ENCODE results near the gene MECR.

MECR gene

DNA sequence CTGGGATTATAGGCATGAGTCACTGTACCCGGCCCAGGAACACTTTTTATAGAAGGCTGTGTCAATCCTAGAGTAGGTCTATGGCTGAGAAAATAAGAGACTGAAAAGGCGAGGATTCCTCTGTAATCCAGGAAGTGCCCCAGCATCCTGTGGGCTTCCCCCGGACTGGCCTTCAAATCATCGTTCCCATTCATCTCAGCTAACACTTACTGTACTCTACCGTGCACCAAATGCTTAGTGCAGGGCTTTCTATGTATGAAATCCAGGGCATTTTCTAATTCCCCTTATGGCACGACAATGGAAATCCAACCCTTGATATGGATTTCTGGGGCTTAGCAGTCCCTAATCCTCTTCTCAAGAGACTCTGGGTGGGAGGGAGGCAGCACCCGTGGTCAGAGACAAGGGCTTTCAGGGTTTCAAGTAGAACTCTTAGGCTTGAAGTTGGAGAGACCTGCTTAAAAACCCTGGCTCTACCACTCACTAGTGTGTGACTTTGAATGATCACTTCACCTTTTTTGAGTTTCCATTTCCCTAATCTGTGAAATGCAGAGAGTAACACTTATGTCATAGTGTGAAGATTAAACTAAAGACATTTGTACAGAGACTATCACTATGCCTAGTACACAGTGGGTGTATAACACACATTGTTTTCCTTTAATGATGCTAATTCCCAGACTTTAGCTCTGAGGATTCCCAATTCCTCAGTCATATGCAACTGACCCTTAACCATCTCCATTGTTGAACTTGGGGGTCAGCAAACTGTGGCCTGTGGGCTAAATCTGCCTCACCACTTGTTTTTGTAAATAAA is 20.3 kb downstream of the MECR start:
- TF ChIP-seq, protein P1, sequence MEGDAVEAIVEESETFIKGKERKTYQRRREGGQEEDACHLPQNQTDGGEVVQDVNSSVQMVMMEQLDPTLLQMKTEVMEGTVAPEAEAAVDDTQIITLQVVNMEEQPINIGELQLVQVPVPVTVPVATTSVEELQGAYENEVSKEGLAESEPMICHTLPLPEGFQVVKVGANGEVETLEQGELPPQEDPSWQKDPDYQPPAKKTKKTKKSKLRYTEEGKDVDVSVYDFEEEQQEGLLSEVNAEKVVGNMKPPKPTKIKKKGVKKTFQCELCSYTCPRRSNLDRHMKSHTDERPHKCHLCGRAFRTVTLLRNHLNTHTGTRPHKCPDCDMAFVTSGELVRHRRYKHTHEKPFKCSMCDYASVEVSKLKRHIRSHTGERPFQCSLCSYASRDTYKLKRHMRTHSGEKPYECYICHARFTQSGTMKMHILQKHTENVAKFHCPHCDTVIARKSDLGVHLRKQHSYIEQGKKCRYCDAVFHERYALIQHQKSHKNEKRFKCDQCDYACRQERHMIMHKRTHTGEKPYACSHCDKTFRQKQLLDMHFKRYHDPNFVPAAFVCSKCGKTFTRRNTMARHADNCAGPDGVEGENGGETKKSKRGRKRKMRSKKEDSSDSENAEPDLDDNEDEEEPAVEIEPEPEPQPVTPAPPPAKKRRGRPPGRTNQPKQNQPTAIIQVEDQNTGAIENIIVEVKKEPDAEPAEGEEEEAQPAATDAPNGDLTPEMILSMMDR (IDR thresholded peaks at IDR 0.05; ENCODE audit: poor library complexity, severe bottlenecking), result no peak
- ATAC-seq (ENCODE audit: low read depth) (no peak), DNase-seq (ENCODE audit: low spot score) (no peak)
- no peak overlapping the region for H3K27ac ChIP-seq (ENCODE audit: poor library complexity, severe bottlenecking)
- no peak overlapping the region for H3K4me3 ChIP-seq (ENCODE audit: severe bottlenecking)
- H3K27me3 ChIP-seq (ENCODE audit: insufficient read depth, poor library complexity, severe bottlenecking), result no peaks in the 10 kb centered on the region
- H3K36me3 ChIP-seq (ENCODE audit: low read depth), result peaks cover 41% of the 10 kb centered on the region
- H3K9me3 ChIP-seq (ENCODE audit: severe bottlenecking), result no peaks in the 10 kb centered on the region
- no peaks in the 10 kb centered on the region for H3K4me1 ChIP-seq (ENCODE audit: insufficient read depth, poor library complexity, severe bottlenecking)

DNA sequence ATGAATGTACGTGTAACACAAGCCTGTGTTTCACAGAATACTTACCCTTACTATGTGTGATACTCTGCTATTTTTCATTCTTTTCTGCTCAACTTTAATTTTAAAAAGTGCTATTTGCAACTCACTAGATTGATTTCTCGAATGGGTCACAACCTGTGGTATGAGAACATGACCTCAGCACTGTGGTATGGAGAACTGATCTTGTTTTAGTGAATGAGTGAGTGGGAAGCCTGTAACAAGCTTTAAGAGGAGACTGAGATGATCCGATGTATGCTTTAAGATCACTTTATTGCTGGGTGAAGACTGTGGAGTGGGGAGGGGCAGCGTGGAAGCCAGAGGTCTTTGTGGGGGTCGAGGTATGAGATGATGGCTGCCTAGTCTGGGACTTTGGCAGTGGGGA is 21.6 kb downstream of the MECR start:
- H3K4me1 ChIP-seq (ENCODE audit: insufficient read depth, poor library complexity, severe bottlenecking), result no peaks in the 10 kb centered on the region
- TF ChIP-seq, protein P1 (IDR thresholded peaks at IDR 0.05; ENCODE audit: poor library complexity, severe bottlenecking), result no peak
- no peak overlapping the region for H3K4me3 ChIP-seq (ENCODE audit: severe bottlenecking)
- ATAC-seq (ENCODE audit: low read depth), result no peak
- DNase-seq (ENCODE audit: low spot score), result no peak
- no peak overlapping the region for H3K27ac ChIP-seq (ENCODE audit: poor library complexity, severe bottlenecking)
- peaks cover 31% of the 10 kb centered on the region for H3K36me3 ChIP-seq (ENCODE audit: low read depth)
- H3K9me3 ChIP-seq (ENCODE audit: severe bottlenecking), result no peaks in the 10 kb centered on the region
- H3K27me3 ChIP-seq (ENCODE audit: insufficient read depth, poor library complexity, severe bottlenecking), result no peaks in the 10 kb centered on the region

DNA sequence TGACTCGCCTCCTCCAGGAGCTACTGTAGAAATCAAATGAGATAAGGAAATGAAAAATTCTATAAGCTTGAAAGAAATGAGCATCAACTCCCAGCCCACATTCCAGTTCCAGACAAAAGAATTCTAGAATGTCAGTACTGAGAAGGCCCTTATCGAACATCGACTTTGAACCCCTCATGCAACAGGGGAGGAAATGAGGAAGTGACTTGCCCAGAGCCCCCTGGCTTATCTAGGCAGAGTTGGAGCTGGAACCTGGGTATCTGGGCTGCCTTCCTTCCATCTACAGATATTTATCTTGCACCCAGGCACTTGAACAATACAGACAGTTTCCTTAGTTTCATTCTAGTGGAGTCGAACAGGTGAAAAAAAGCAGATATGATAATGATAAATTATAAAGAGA is 22.3 kb downstream of the MECR start:
- TF ChIP-seq, protein P1 (IDR thresholded peaks at IDR 0.05; ENCODE audit: poor library complexity, severe bottlenecking), result no peak
- no peak for ATAC-seq (ENCODE audit: low read depth)
- peaks cover 28% of the 10 kb centered on the region for H3K36me3 ChIP-seq (ENCODE audit: low read depth)

DNA sequence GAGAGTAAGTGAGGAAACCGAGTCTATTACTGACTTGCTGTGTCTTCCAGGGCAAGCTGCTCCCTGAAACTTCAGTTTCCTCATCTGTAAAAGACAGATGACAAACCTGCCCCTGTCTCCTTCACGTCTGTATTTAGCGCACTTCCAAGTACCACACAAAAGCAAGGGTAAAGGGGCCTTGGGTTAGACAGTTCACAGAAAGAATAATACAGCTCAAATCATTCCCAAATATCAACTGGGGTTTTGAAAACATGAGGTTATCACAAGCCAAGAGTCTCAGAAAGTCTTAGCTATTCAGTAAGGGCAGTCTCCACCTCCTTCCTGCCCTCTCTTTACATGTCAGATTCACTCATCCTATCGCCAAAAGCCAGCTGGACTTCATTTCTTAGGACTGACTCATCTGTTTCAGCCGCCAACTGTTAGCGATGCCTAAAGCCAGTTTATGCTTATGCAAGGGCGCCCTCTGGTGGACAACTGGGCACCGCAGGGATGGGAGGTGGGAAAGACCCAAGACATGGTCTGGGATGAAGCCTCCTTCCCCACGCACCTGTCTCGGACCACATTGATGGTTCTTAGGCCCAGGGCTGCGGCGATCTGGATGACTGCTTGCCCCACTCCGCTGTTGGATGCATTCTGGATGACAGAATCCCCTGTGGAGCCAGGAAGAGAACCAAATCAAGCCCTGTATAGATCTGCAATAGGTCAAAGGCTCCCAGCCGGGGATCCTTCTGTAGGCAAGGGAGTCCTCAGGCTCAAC is 28.0 kb downstream of the MECR start:
- TF ChIP-seq, protein P1 (IDR thresholded peaks at IDR 0.05; ENCODE audit: poor library complexity, severe bottlenecking), result peak; percentile 93
- Histone ChIP-seq H3K36me3 (ENCODE audit: low read depth) (peaks cover 44% of the 10 kb centered on the region), H3K27me3 (ENCODE audit: insufficient read depth, poor library complexity, severe bottlenecking) (no peaks in the 10 kb centered on the region), H3K4me3 (ENCODE audit: severe bottlenecking) (no peak overlapping the region), H3K9me3 (ENCODE audit: severe bottlenecking) (no peaks in the 10 kb centered on the region), H3K27ac (ENCODE audit: poor library complexity, severe bottlenecking) (peak overlapping the region; percentile 63), H3K4me1 (ENCODE audit: insufficient read depth, poor library complexity, severe bottlenecking) (peaks cover 6% of the 10 kb centered on the region)
- ATAC-seq (ENCODE audit: low read depth) (peak; percentile 100), DNase-seq (ENCODE audit: low spot score) (peak; percentile 92)

More for the DNA sequence above, 22.3 kb downstream of the MECR start:
- Histone ChIP-seq H3K9me3 (ENCODE audit: severe bottlenecking) (no peaks in the 10 kb centered on the region), H3K27ac (ENCODE audit: poor library complexity, severe bottlenecking) (no peak overlapping the region), H3K27me3 (ENCODE audit: insufficient read depth, poor library complexity, severe bottlenecking) (no peaks in the 10 kb centered on the region), H3K4me3 (ENCODE audit: severe bottlenecking) (no peak overlapping the region), H3K4me1 (ENCODE audit: insufficient read depth, poor library complexity, severe bottlenecking) (no peaks in the 10 kb centered on the region)
- DNase-seq (ENCODE audit: low spot score), result no peak
